Astrocyte (in vitro differentiated cells and primary cell): ENCODE results near the gene RICTOR. TPM values are rescaled to one million over a fixed set of nuclear protein-coding genes. Genes with fewer than 3 reads are reported as not detected.

Experiments
- DNase-seq: peaks from one replicate; pipeline ENCODE4 v3.0.0-alpha.2; 2010; ENCODE audit warnings: low read depth
- FAIRE-seq: peaks from 2 replicates; lab custom pipeline; 2011; peaks lifted over from hg19 to GRCh38; lab: Jason Lieb, UNC
- H2AFZ ChIP-seq: 2 replicates; pipeline ENCODE4 v1.6.0; 2012; ENCODE audit warnings: low read depth, low read length, inconsistent platforms
- H3K27ac ChIP-seq: 2 replicates; pipeline ENCODE4 v1.5.1; 2011; ENCODE audit warnings: low read depth, low read length, inconsistent platforms
- H3K27me3 ChIP-seq: 2 replicates; pipeline ENCODE4 v1.6.0; 2011; ENCODE audit warnings: low read length, inconsistent platforms; ENCODE audit not compliant: insufficient read depth
- H3K36me3 ChIP-seq: 2 replicates; pipeline ENCODE4 v1.5.1; 2011; ENCODE audit warnings: low read length, inconsistent platforms; ENCODE audit not compliant: insufficient read depth
- H3K4me1 ChIP-seq: 2 replicates; pipeline ENCODE4 v1.5.1; 2011; ENCODE audit warnings: low read length, inconsistent platforms; ENCODE audit not compliant: insufficient read depth
- H3K4me2 ChIP-seq: 2 replicates; pipeline ENCODE4 v1.6.0; 2012; ENCODE audit warnings: low read length, inconsistent platforms
- H3K4me3 ChIP-seq: 2 replicates; pipeline ENCODE4 v1.5.1; 2011; ENCODE audit warnings: low read depth, mild to moderate bottlenecking, low read length, inconsistent platforms; ENCODE audit not compliant: insufficient read depth
- H3K79me2 ChIP-seq: 2 replicates; pipeline ENCODE4 v1.6.0; 2012; ENCODE audit warnings: mild to moderate bottlenecking, low read length, inconsistent platforms; ENCODE audit not compliant: insufficient read depth
- H3K9ac ChIP-seq: 2 replicates; pipeline ENCODE4 v1.6.0; 2012; ENCODE audit warnings: mild to moderate bottlenecking, low read length, inconsistent platforms
- H3K9me3 ChIP-seq: 2 replicates; pipeline ENCODE4 v1.5.1; 2012; ENCODE audit warnings: low read depth, mild to moderate bottlenecking, low read length, inconsistent platforms; ENCODE audit not compliant: insufficient read depth
- H4K20me1 ChIP-seq: 2 replicates; pipeline ENCODE4 v1.6.0; 2012; ENCODE audit warnings: low read length, inconsistent platforms; ENCODE audit not compliant: insufficient read depth
- H3K27ac Mint-ChIP-seq: one replicate; pipeline ENCODE4 v1.8.0; 2021; ENCODE audit warnings: mild to moderate bottlenecking, mixed read lengths; ENCODE audit not compliant: unreplicated experiment
- H3K27me3 Mint-ChIP-seq: one replicate; pipeline ENCODE4 v1.8.0; 2021; ENCODE audit warnings: low read depth, mixed read lengths; ENCODE audit not compliant: unreplicated experiment
- H3K36me3 Mint-ChIP-seq: one replicate; pipeline ENCODE4 v1.8.0; 2021; ENCODE audit warnings: low read depth, mixed read lengths; ENCODE audit not compliant: unreplicated experiment
- H3K4me1 Mint-ChIP-seq: one replicate; pipeline ENCODE4 v1.8.0; 2021; ENCODE audit warnings: low read depth, mixed read lengths; ENCODE audit not compliant: unreplicated experiment
- H3K4me3 Mint-ChIP-seq: one replicate; pipeline ENCODE4 v1.8.0; 2021; ENCODE audit warnings: mild to moderate bottlenecking, moderate library complexity, mixed read lengths; ENCODE audit not compliant: unreplicated experiment
- H3K9me3 Mint-ChIP-seq: one replicate; pipeline ENCODE4 v1.8.0; 2021; ENCODE audit warnings: mild to moderate bottlenecking, mixed read lengths; ENCODE audit not compliant: unreplicated experiment
- EZH2 ChIP-seq: IDR thresholded peaks from 2 replicates; pipeline ENCODE4 v1.6.1; 2012; ENCODE audit warnings: mild to moderate bottlenecking, low read length, inconsistent platforms; ENCODE audit not compliant: insufficient read depth
- total RNA-seq: library from RNA; stranded (reverse); gene quantifications from 2 replicates; pipeline ENCODE4 v1.2.1, GENCODE V29; 2021
- TF ChIP-seq, protein P1 (sequence below): IDR thresholded peaks from 2 replicates; pipeline ENCODE4 v1.5.1; 2011; ENCODE audit warnings: low read depth, mild to moderate bottlenecking, inconsistent platforms, low read length, moderate library complexity; ENCODE audit not compliant: insufficient read depth

RICTOR gene
- total RNA-seq, 1 donor from 2014 or later: 43.2 TPM

DNA sequence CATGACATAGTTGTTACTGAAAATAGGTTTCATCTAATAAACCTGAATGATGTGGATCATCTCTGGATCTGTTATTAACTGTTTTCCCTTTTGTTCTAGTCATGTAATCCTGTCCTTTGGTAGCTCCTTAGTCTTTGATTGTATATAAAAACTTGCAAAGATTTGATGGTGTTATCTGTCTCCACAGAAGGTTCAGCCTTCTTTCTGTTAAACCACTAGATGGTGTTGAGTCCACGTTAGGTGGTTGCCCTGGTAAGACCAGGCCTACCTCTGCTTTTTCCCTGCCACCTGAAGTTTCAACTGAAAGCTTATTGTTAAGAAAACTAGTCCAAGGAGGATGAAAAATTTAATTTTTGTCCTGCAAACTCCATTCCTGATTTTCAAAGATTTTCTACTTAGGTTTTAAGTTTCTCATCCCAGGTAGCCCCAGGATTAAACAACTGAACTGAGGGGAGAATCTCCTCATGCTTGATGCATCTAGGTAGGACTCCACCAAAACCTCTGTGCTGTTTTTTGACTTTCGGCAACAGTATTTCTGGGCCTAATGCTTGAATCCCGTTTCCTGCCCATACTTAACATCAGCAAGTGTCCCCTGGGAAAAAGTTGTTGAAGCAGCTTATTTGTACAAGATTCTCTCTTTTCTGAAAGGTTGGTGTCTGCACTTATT is 68.5 kb downstream of the RICTOR start:
- no peaks in the 10 kb centered on the region for H3K79me2 ChIP-seq
- H4K20me1 ChIP-seq: no peaks in the 10 kb centered on the region
- peaks cover 6% of the 10 kb centered on the region for H3K9me3 ChIP-seq
- H3K36me3 ChIP-seq: no peaks in the 10 kb centered on the region
- no peak overlapping the region for H3K4me2 ChIP-seq
- H3K27ac ChIP-seq: no peak overlapping the region
- no peak for DNase-seq
- H3K27ac Mint-ChIP-seq: peak overlapping the region; percentile 47
- H3K9me3 Mint-ChIP-seq: peaks cover 8% of the 10 kb centered on the region
- no peak overlapping the region for H3K4me3 ChIP-seq
- H3K27me3 ChIP-seq: no peaks in the 10 kb centered on the region
- no peak overlapping the region for H3K9ac ChIP-seq
- H2AFZ ChIP-seq: no peak overlapping the region
- FAIRE-seq: no peak
- H3K4me1 Mint-ChIP-seq: no peaks in the 10 kb centered on the region
- TF ChIP-seq, protein P1, sequence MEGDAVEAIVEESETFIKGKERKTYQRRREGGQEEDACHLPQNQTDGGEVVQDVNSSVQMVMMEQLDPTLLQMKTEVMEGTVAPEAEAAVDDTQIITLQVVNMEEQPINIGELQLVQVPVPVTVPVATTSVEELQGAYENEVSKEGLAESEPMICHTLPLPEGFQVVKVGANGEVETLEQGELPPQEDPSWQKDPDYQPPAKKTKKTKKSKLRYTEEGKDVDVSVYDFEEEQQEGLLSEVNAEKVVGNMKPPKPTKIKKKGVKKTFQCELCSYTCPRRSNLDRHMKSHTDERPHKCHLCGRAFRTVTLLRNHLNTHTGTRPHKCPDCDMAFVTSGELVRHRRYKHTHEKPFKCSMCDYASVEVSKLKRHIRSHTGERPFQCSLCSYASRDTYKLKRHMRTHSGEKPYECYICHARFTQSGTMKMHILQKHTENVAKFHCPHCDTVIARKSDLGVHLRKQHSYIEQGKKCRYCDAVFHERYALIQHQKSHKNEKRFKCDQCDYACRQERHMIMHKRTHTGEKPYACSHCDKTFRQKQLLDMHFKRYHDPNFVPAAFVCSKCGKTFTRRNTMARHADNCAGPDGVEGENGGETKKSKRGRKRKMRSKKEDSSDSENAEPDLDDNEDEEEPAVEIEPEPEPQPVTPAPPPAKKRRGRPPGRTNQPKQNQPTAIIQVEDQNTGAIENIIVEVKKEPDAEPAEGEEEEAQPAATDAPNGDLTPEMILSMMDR: peak; percentile 4
- no peak for TF ChIP-seq EZH2
- H3K27me3 Mint-ChIP-seq: no peaks in the 10 kb centered on the region
- no peaks in the 10 kb centered on the region for H3K4me1 ChIP-seq
- no peak overlapping the region for H3K4me3 Mint-ChIP-seq
- peaks cover 14% of the 10 kb centered on the region for H3K36me3 Mint-ChIP-seq

DNA sequence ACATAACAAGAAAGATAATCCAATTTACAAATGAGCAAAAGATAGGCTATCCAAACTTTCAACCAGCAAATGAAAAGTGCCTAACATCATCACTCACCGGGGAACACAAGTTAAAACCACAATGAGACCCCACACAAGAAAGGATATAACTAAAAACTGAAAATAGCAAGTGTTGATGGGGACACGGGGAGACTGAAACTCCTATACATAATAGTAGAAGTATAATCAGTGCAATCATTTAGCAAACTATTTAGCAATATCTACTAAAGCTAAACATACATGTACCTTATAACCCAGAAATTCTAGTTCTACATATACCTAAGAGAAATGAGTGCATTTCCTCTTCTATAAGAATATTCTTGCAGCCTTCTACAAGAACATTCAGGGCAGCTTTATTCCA is 72.5 kb downstream of the RICTOR start:
- TF ChIP-seq, protein P1: no peak
- no peak for TF ChIP-seq EZH2
- Histone ChIP-seq H3K4me2 (no peak overlapping the region), H3K27me3 (no peaks in the 10 kb centered on the region), H3K4me1 (no peaks in the 10 kb centered on the region), H4K20me1 (no peaks in the 10 kb centered on the region), H3K9me3 (no peaks in the 10 kb centered on the region), H3K79me2 (peaks cover 5% of the 10 kb centered on the region), H2AFZ (no peak overlapping the region), H3K4me3 (no peak overlapping the region), H3K9ac (no peak overlapping the region), H3K27ac (no peak overlapping the region), H3K36me3 (no peaks in the 10 kb centered on the region)
- no peak overlapping the region for H3K27ac Mint-ChIP-seq
- FAIRE-seq (no peak), DNase-seq (no peak)
- H3K4me3 Mint-ChIP-seq: no peak overlapping the region
- peaks cover 11% of the 10 kb centered on the region for H3K36me3 Mint-ChIP-seq
- H3K9me3 Mint-ChIP-seq: peaks cover 7% of the 10 kb centered on the region
- no peaks in the 10 kb centered on the region for H3K27me3 Mint-ChIP-seq
- H3K4me1 Mint-ChIP-seq: no peaks in the 10 kb centered on the region

DNA sequence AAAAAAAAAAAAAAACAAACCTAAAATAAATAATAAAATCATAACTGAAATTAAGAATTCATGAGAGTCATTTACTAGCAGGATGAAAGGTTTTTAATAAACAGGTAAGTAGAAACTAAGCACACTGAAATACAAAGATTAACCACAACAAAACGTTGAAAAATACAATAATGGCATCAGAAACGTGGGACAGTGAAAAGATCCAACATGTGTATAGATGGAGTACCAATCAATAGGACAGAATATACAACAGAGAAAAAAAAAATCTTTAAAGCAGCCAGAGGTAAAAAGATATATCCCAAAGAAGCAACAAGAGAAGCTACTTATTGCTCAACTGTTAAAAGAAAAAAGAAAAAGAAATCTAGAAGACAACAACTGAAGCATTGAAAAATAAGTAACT is 75.2 kb downstream of the RICTOR start:
- peaks cover 4% of the 10 kb centered on the region for H3K36me3 ChIP-seq
- TF ChIP-seq, protein P1: no peak
- no peak for TF ChIP-seq EZH2
- no peak overlapping the region for H3K9ac ChIP-seq
- H4K20me1 ChIP-seq: no peaks in the 10 kb centered on the region
- H3K27ac ChIP-seq: no peak overlapping the region
- H3K4me3 ChIP-seq: no peak overlapping the region
- Mint-ChIP-seq H3K27ac (no peak overlapping the region), H3K36me3 (peaks cover 11% of the 10 kb centered on the region), H3K27me3 (no peaks in the 10 kb centered on the region), H3K9me3 (peaks cover 7% of the 10 kb centered on the region), H3K4me3 (no peak overlapping the region), H3K4me1 (no peaks in the 10 kb centered on the region)
- H3K4me1 ChIP-seq: no peaks in the 10 kb centered on the region
- peaks cover 6% of the 10 kb centered on the region for H3K79me2 ChIP-seq
- DNase-seq (no peak), FAIRE-seq (no peak)
- H3K4me2 ChIP-seq: no peak overlapping the region
- no peaks in the 10 kb centered on the region for H3K9me3 ChIP-seq
- H3K27me3 ChIP-seq: no peaks in the 10 kb centered on the region
- no peak overlapping the region for H2AFZ ChIP-seq
